Glomerular endothelial cell (primary cell): Measurements from ENCODE around the gene KRTAP21-1. TPM values are rescaled to one million over a fixed set of nuclear protein-coding genes. Genes with fewer than 3 reads are reported as not detected.
"Not testable (repeated sequence)": the region's sequence is repeated elsewhere in the genome, so short reads cannot be mapped to it uniquely, and the experiment has no call there.

Experiments used
- DNase-seq: peaks from one replicate; pipeline ENCODE4 v3.0.0-alpha.2; 2011; ENCODE audit warnings: low read depth, low spot score; ENCODE audit errors: extremely low read depth
- total RNA-seq: library from RNA; depleted of rRNA; stranded (reverse); fragments of >200 nt; gene quantifications from 2 replicates; pipeline ENCODE4 v1.2.3, GENCODE V29; 2015

KRTAP21-1 gene
- total RNA-seq, result not detected in 2 replicates

- not testable (repeated sequence) for DNase-seq
Measured at GRCh38 chr21:30755328-30755727, at the start of gene KRTAP21-1. KRTAP21-1 (minus strand) TSS chr21:30755428; CDS start chr21:30755378, 50 bp downstream.

- no peak for DNase-seq
Measured at GRCh38 chr21:30800605-30801004, 45.4 kb upstream of the KRTAP21-1 start.

- DNase-seq, result no peak
Measured at GRCh38 chr21:30793581-30794314, 38.5 kb upstream of the KRTAP21-1 start.

- no peak for DNase-seq
Measured at GRCh38 chr21:30779249-30779648, 24.0 kb upstream of the KRTAP21-1 start.

- no peak for DNase-seq
Measured at GRCh38 chr21:30769724-30770431, 14.7 kb upstream of the KRTAP21-1 start.

GRCh38 chr21:30760776-30761175 lies 5.5 kb upstream of the KRTAP21-1 start:
- DNase-seq, result no peak

GRCh38 chr21:30758306-30758705 lies 3.1 kb upstream of the KRTAP21-1 start:
- DNase-seq, result no peak

GRCh38 chr21:30747159-30747558 lies 8.1 kb downstream of the KRTAP21-1 start, which contains the start of gene KRTAP21-2:
KRTAP21-2 (minus strand) TSS chr21:30747259; CDS start chr21:30747202, 57 bp downstream.
- DNase-seq, result no peak

GRCh38 chr21:30740462-30740861 lies 14.8 kb downstream of the KRTAP21-1 start:
- no peak for DNase-seq

- DNase-seq, result no peak
Measured at GRCh38 chr21:30733026-30733425, 22.2 kb downstream of the KRTAP21-1 start.

- DNase-seq, result no peak
Measured at GRCh38 chr21:30726726-30727125, 28.5 kb downstream of the KRTAP21-1 start.

- DNase-seq, result no peak
Measured at GRCh38 chr21:30719401-30719800, 35.8 kb downstream of the KRTAP21-1 start.

- DNase-seq, result no peak
Measured at GRCh38 chr21:30718239-30718909, 36.9 kb downstream of the KRTAP21-1 start, which contains the start of gene KRTAP21-3. KRTAP21-3 (minus strand) TSS chr21:30718777; CDS start chr21:30718759, 18 bp downstream.

- DNase-seq, result no peak
Measured at GRCh38 chr21:30717105-30717504, 38.1 kb downstream of the KRTAP21-1 start.

GRCh38 chr21:30714946-30715345 lies 40.3 kb downstream of the KRTAP21-1 start:
- no peak for DNase-seq

- no peak for DNase-seq
Measured at GRCh38 chr21:30714456-30714855, 40.8 kb downstream of the KRTAP21-1 start.

GRCh38 chr21:30713766-30714165 lies 41.5 kb downstream of the KRTAP21-1 start:
- DNase-seq, result no peak

- no peak for DNase-seq
Measured at GRCh38 chr21:30710499-30710898, 44.7 kb downstream of the KRTAP21-1 start.

- DNase-seq, result no peak
Measured at GRCh38 chr21:30707409-30707808, 47.8 kb downstream of the KRTAP21-1 start.
